Esophagus squamous epithelium (tissue), 5 donors: ENCODE measurements around the gene PTPRQ. TPM values are rescaled to one million over a fixed set of nuclear protein-coding genes. Genes with fewer than 3 reads are reported as not detected.

ENCODE experiments used
- DNase-seq: peaks from one replicate; lab custom pipeline; 2025; lab: John Stamatoyannopoulos, UW
- H3K27ac ChIP-seq, 4 donors: fragments of 200-600 bp; sonication (generic); one replicate each; pipeline ENCODE4 v1.5.1; 2016 to 2019; ENCODE audit warnings: mild to moderate bottlenecking in 1 of 4
- H3K27me3 ChIP-seq, 4 donors: fragments of 200-600 bp; sonication (generic); 1 replicate in 3 of 4; 2 replicates in 1 of 4; pipeline versions ENCODE4 v1.5.1 to v1.6.0; 2017 to 2021; ENCODE audit warnings: antibody characterized with exemption in 1 of 4
- H3K36me3 ChIP-seq, 3 donors: fragments of 200-600 bp; sonication (generic); one replicate each; pipeline ENCODE4 v1.5.1; 2016 to 2019
- H3K4me1 ChIP-seq, 3 donors: fragments of 200-600 bp; sonication (generic); one replicate each; pipeline ENCODE4 v1.5.1; 2017 to 2019
- H3K4me3 ChIP-seq, 4 donors: fragments of 200-600 bp; sonication (generic); 1 replicate in 3 of 4; 2 replicates in 1 of 4; pipeline ENCODE4 v1.5.1; 2016 to 2019; ENCODE audit warnings: mild to moderate bottlenecking in 2 of 4, moderate library complexity in 1 of 4
- H3K9me3 ChIP-seq, 3 donors: fragments of 200-600 bp; sonication (generic); one replicate each; pipeline ENCODE4 v1.5.1; 2016 to 2019
- CTCF ChIP-seq, 6 experiments: fragments of 450-650 bp in 4 of 6; fragments of 200-600 bp in 2 of 6; sonication (generic) in 2 of 6; IDR thresholded peaks; one replicate each; pipeline ENCODE4 v1.5.1; 2016 to 2019; ENCODE audit warnings: antibody characterized with exemption in 6 of 6, mild to moderate bottlenecking in 4 of 6, moderate library complexity in 4 of 6
- POLR2A ChIP-seq, 4 donors: fragments of 450-650 bp; IDR thresholded peaks; one replicate each; pipeline ENCODE4 v1.6.1; 2017; ENCODE audit warnings: antibody characterized with exemption in 4 of 4, mild to moderate bottlenecking in 4 of 4, moderate library complexity in 3 of 4
- WGBS, 2 donors: methylation state at CpG; one replicate each; pipeline ENCODE4 v1.1.5; 2018; 5-methylcytosine and 5-hydroxymethylcytosine counted together
- intact Hi-C: fragments of 100-400 bp; cut with DNase I; formaldehyde crosslinking; loops from one replicate; pipeline ENCODE4 v1.15.0; 2022
- total RNA-seq, 4 donors: library from RNA; depleted of rRNA; stranded (reverse); fragments of >200 nt; gene quantifications; one replicate each; pipeline ENCODE4 v1.1.0, GENCODE V29; 2016
- donor health status: DM: yes; HTN: yes; CAD: no.

PTPRQ gene
- total RNA-seq, 4 donors from 2014 or later = 0.19 to 0.44 (median 0.31) TPM; not detected in 1

GRCh38 chr12:80704420-80704819 is 260.4 kb downstream of the PTPRQ start:
- Histone ChIP-seq H3K9me3 (no peaks in the 10 kb centered on the region), H3K36me3 (no peaks in the 10 kb centered on the region), H3K4me3 (no peak overlapping the region), H3K4me1 (peaks cover 0 to 9% (median 0%) of the 10 kb centered on the region in 3 donors), H3K27ac (no peak overlapping the region), H3K27me3 (peaks cover 0 to 20% (median 2%) of the 10 kb centered on the region in 4 donors)
- WGBS, 2 donors = 74 to 91% methylated on average over 2 of the region's 2 CpGs
- no peak for DNase-seq
- TF ChIP-seq POLR2A (IDR thresholded peaks at IDR 0.05) = no peak
- TF ChIP-seq CTCF (IDR thresholded peaks at IDR 0.05) = no peak
- intact Hi-C loops = no loop called here

- H3K27ac ChIP-seq = no peak within 1 kb of the TSS
- DNase-seq = no peak
- peaks cover 0 to 33% (median 2%) of the 10 kb centered on the region in 4 donors for H3K27me3 ChIP-seq
- H3K4me1 ChIP-seq = peaks cover 0 to 9% (median 0%) of the 10 kb centered on the region in 3 donors
- WGBS, 2 donors = 52 to 68% methylated on average over 4 of the region's 4 CpGs
- intact Hi-C loops = no loop called here
- TF ChIP-seq POLR2A (IDR thresholded peaks at IDR 0.05) = no peak
- no peak for TF ChIP-seq CTCF (IDR thresholded peaks at IDR 0.05)
- peak within 1 kb of the TSS in 1 of 4 donors; percentile 32 for H3K4me3 ChIP-seq
- no peaks in the 10 kb centered on the region for H3K36me3 ChIP-seq
- H3K9me3 ChIP-seq = no peaks in the 10 kb centered on the region
These were observed 263.2 kb downstream of the PTPRQ start, which contains the start of gene MYF6 for GRCh38 chr12:80707126-80707829. TSS of gene MYF6 (plus strand) at chr12:80707634. CDS start at chr12:80707720, 86 bp downstream.

GRCh38 chr12:80707830-80708258 is 263.8 kb downstream of the PTPRQ start:
- no peaks in the 10 kb centered on the region for H3K9me3 ChIP-seq
- H3K27ac ChIP-seq = no peak overlapping the region
- intact Hi-C loops = no loop called here
- no peak overlapping the region for H3K4me3 ChIP-seq
- peaks cover 0 to 33% (median 2%) of the 10 kb centered on the region in 4 donors for H3K27me3 ChIP-seq
- H3K4me1 ChIP-seq = peaks cover 0 to 9% (median 0%) of the 10 kb centered on the region in 3 donors
- no peak for DNase-seq
- 14 to 30% methylated on average over 4 to 5 of the region's 21 CpGs for WGBS, 2 donors
- TF ChIP-seq POLR2A (IDR thresholded peaks at IDR 0.05) = no peak
- TF ChIP-seq CTCF (IDR thresholded peaks at IDR 0.05) = no peak
- H3K36me3 ChIP-seq = no peaks in the 10 kb centered on the region

GRCh38 chr12:80708259-80708974 is 264.4 kb downstream of the PTPRQ start:
- Histone ChIP-seq H3K27ac (no peak overlapping the region), H3K4me1 (peaks cover 0 to 9% (median 0%) of the 10 kb centered on the region in 3 donors), H3K9me3 (no peaks in the 10 kb centered on the region), H3K4me3 (peak overlapping the region in 1 of 4 donors; percentile 32), H3K36me3 (no peaks in the 10 kb centered on the region), H3K27me3 (peaks cover 0 to 33% (median 2%) of the 10 kb centered on the region in 4 donors)
- WGBS, 2 donors = 15 to 21% methylated on average over 4 to 13 of the region's 50 CpGs
- intact Hi-C loops = no loop called here
- no peak for TF ChIP-seq POLR2A (IDR thresholded peaks at IDR 0.05)
- TF ChIP-seq CTCF (IDR thresholded peaks at IDR 0.05) = no peak
- DNase-seq = no peak

GRCh38 chr12:80708975-80709328 is 264.9 kb downstream of the PTPRQ start:
- intact Hi-C loops = no loop called here
- TF ChIP-seq POLR2A (IDR thresholded peaks at IDR 0.05) (no peak), CTCF (IDR thresholded peaks at IDR 0.05) (no peak)
- Histone ChIP-seq H3K36me3 (no peaks in the 10 kb centered on the region), H3K27me3 (peaks cover 0 to 37% (median 2%) of the 10 kb centered on the region in 4 donors), H3K4me1 (peaks cover 0 to 9% (median 0%) of the 10 kb centered on the region in 3 donors), H3K9me3 (no peaks in the 10 kb centered on the region), H3K27ac (no peak overlapping the region), H3K4me3 (no peak overlapping the region)
- 39 to 54% methylated on average over 10 of the region's 10 CpGs for WGBS, 2 donors
- DNase-seq = no peak
